HepG2 (cell line): ENCODE data around the gene CPXM1. TPM values are rescaled to one million over a fixed set of nuclear protein-coding genes. Genes with fewer than 3 reads are reported as not detected.

Experiments used
- ERF ChIP-seq: IDR thresholded peaks from 2 replicates; pipeline ENCODE4 v1.6.1; 2018; ENCODE audit warnings: missing biosample characterization, missing genetic modification reagents
- ETV6 ChIP-seq: sonication (generic); formaldehyde crosslinking; conservative IDR thresholded peaks from 2 replicates; pipeline ENCODE4 v1.4.0; 2020; ENCODE audit warnings: missing genetic modification reagents
- FOXP4 ChIP-seq: sonication (generic); formaldehyde crosslinking; IDR thresholded peaks from 2 replicates; pipeline ENCODE4 v1.4.0; 2020; ENCODE audit warnings: missing genetic modification reagents
- HIVEP1 ChIP-seq: sonication (generic); formaldehyde crosslinking; IDR thresholded peaks from 2 replicates; pipeline ENCODE4 v1.4.0; 2020; ENCODE audit warnings: mild to moderate bottlenecking, missing genetic modification reagents
- HMGA1 ChIP-seq: sonication (generic); formaldehyde crosslinking; conservative IDR thresholded peaks from 2 replicates; pipeline ENCODE4 v1.4.0; 2020; ENCODE audit warnings: missing genetic modification reagents
- HNRNPK ChIP-seq: fragments of 200-400 bp; formaldehyde crosslinking; IDR thresholded peaks from 2 replicates; pipeline ENCODE4 v1.6.1; 2018; ENCODE audit warnings: low read length, low read depth, moderate library complexity, mild to moderate bottlenecking; ENCODE audit not compliant: poor library complexity, severe bottlenecking
- IRF9 ChIP-seq: sonication (generic); formaldehyde crosslinking; IDR thresholded peaks from 2 replicates; pipeline ENCODE4 v1.8.0; 2022; ENCODE audit warnings: missing genetic modification reagents, mild to moderate bottlenecking, borderline replicate concordance
- IRX3 ChIP-seq: sonication (generic); formaldehyde crosslinking; IDR thresholded peaks from 2 replicates; pipeline ENCODE4 v1.8.1; 2023; ENCODE audit warnings: mild to moderate bottlenecking, low read depth, missing genetic modification reagents, borderline replicate concordance
- KDM5B ChIP-seq: sonication (generic); formaldehyde crosslinking; IDR thresholded peaks from 2 replicates; pipeline ENCODE4 v1.4.0; 2020; ENCODE audit warnings: missing genetic modification reagents, mild to moderate bottlenecking, borderline replicate concordance
- MTA3 ChIP-seq: sonication (generic); formaldehyde crosslinking; IDR thresholded peaks from 2 replicates; pipeline ENCODE4 v1.4.0; 2020; ENCODE audit warnings: missing genetic modification reagents
- PRDM4 ChIP-seq: sonication (generic); formaldehyde crosslinking; IDR thresholded peaks from 2 replicates; pipeline ENCODE4 v1.9.0; 2021; ENCODE audit warnings: missing genetic modification reagents, borderline replicate concordance
- RAD21 ChIP-seq: fragments of 450-650 bp; formaldehyde crosslinking; IDR thresholded peaks from 2 replicates; pipeline ENCODE4 v1.5.0; 2020; ENCODE audit warnings: mild to moderate bottlenecking
- SIX4 ChIP-seq: sonication (generic); formaldehyde crosslinking; IDR thresholded peaks from 2 replicates; pipeline ENCODE4 v1.4.0; 2020; ENCODE audit warnings: missing genetic modification reagents
- SPEN ChIP-seq: sonication (generic); formaldehyde crosslinking; IDR thresholded peaks from 2 replicates; pipeline ENCODE4 v1.5.1; 2020; ENCODE audit warnings: low read depth, mild to moderate bottlenecking, missing genetic modification reagents
- YY1 ChIP-seq: IDR thresholded peaks from 2 replicates; pipeline ENCODE4 v1.6.1; 2011; ENCODE audit warnings: low read length, low read depth, moderate library complexity, mild to moderate bottlenecking; ENCODE audit not compliant: insufficient read depth, insufficient replicate concordance
- ZBTB1 ChIP-seq: sonication (generic); formaldehyde crosslinking; IDR thresholded peaks from 2 replicates; pipeline ENCODE4 v1.4.0; 2020; ENCODE audit warnings: missing genetic modification reagents, borderline replicate concordance
- ZNF20 ChIP-seq: sonication (generic); formaldehyde crosslinking; IDR thresholded peaks from 2 replicates; pipeline ENCODE4 v1.4.0; 2020; ENCODE audit warnings: mild to moderate bottlenecking, moderate library complexity, missing genetic modification reagents
- ZNF234 ChIP-seq: sonication (generic); formaldehyde crosslinking; conservative IDR thresholded peaks from 2 replicates; pipeline ENCODE4 v1.5.1; 2020; ENCODE audit warnings: mild to moderate bottlenecking, missing genetic modification reagents
- ZNF276 ChIP-seq: sonication (generic); formaldehyde crosslinking; IDR thresholded peaks from 2 replicates; pipeline ENCODE4 v1.4.0; 2020; ENCODE audit warnings: mild to moderate bottlenecking, low read depth, missing genetic modification reagents
- ZNF614 ChIP-seq: IDR thresholded peaks from 2 replicates; pipeline ENCODE4 v1.6.1; 2018; ENCODE audit warnings: missing biosample characterization, missing genetic modification reagents, inconsistent platforms, borderline replicate concordance
- ZNF773 ChIP-seq: sonication (generic); formaldehyde crosslinking; IDR thresholded peaks from 2 replicates; pipeline ENCODE4 v1.4.0; 2020; ENCODE audit warnings: missing genetic modification reagents, borderline replicate concordance
- ZNF777 ChIP-seq: sonication (generic); formaldehyde crosslinking; IDR thresholded peaks from 2 replicates; pipeline ENCODE4 v1.4.0; 2020; ENCODE audit warnings: missing genetic modification reagents
- polyA plus RNA-seq, 8 experiments: library from polyadenylated mRNA; depleted of rRNA in 3 of 8; stranded (reverse) in 7 of 8; unstranded in 1 of 8; fragments of >200 nt; fragmentation: Illumina TruSeq in 4 of 8; extraction: Trizol in 4 of 8; gene quantifications; 2 replicates each; pipeline versions ENCODE4 v1.2.1 to v1.2.3, GENCODE V29; 2011 to 2016; ENCODE audit warnings: low read depth in 4 of 8, missing spikeins in 1 of 8, mixed read lengths in 1 of 8; ENCODE audit not compliant: insufficient read depth in 1 of 8
- total RNA-seq, 5 experiments: library from RNA; depleted of rRNA; stranded (reverse); fragments of >200 nt; fragmentation: Illumina TruSeq; extraction: Trizol; gene quantifications; 2 replicates each; pipeline ENCODE4 v1.2.3, GENCODE V29; 2016; ENCODE audit warnings: low read depth in 1 of 5

The CPXM1 gene
- total and polyA plus RNA-seq, 2 of the 13 experiments (the other 11 are each of a cell fraction or from before 2014, with no cell fraction given), result 0.07 TPM; not detected in 1

- peak; percentile 84 for TF ChIP-seq RAD21 (CRISPR knock-in tag)
- no peak for TF ChIP-seq IRX3 (CRISPR knock-in tag)
- no peak for TF ChIP-seq ZNF234 (CRISPR knock-in tag)
- no peak for TF ChIP-seq HMGA1 (CRISPR knock-in tag)
- no peak for TF ChIP-seq ZBTB1 (CRISPR knock-in tag)
- no peak for TF ChIP-seq PRDM4 (CRISPR knock-in tag)
- TF ChIP-seq ETV6 (CRISPR knock-in tag), result no peak
- TF ChIP-seq ZNF773 (CRISPR knock-in tag), result no peak
- TF ChIP-seq SPEN (CRISPR knock-in tag), result no peak
- TF ChIP-seq HNRNPK, result no peak
- no peak for TF ChIP-seq ERF (CRISPR knock-in tag)
- TF ChIP-seq MTA3 (CRISPR knock-in tag), result no peak
- no peak for TF ChIP-seq ZNF777 (CRISPR knock-in tag)
- TF ChIP-seq ZNF276 (CRISPR knock-in tag), result no peak
- no peak; the same call in 1 of the 2 replicates for TF ChIP-seq KDM5B (CRISPR knock-in tag)
- no peak for TF ChIP-seq FOXP4 (CRISPR knock-in tag)
- no peak for TF ChIP-seq IRF9 (CRISPR knock-in tag)
- no peak for TF ChIP-seq YY1
- TF ChIP-seq ZNF614 (CRISPR knock-in tag), result no peak
- no peak; the same call in 1 of the 2 replicates for TF ChIP-seq HIVEP1 (CRISPR knock-in tag)
- no peak for TF ChIP-seq SIX4 (CRISPR knock-in tag)
- TF ChIP-seq ZNF20 (CRISPR knock-in tag), result no peak
These were observed 44.3 kb downstream of the CPXM1 start (continued) for GRCh38 chr20:2756056-2756611.
